ENCODE measurements around the gene LMNB1. TPM values are rescaled to one million over a fixed set of nuclear protein-coding genes. Genes with fewer than 3 reads are reported as not detected.

LMNB1 gene
- total RNA-seq, 1 experiment from 2014 or later = 211 TPM

- Histone ChIP-seq H3K79me2 (ENCODE audit: insufficient read depth, low read length) (no peaks in the 10 kb centered on the region; the same call in 1 of the 2 replicates), H4K91ac (ENCODE audit: insufficient read length, low read depth, low read length) (no peak overlapping the region), H3K27me3 (ENCODE audit: insufficient read depth, low read length) (no peaks in the 10 kb centered on the region), H3K4ac (ENCODE audit: low read depth, low read length) (no peak overlapping the region), H2BK15ac (ENCODE audit: low read depth, low read length) (no peak overlapping the region), H4K5ac (ENCODE audit: insufficient read length, low read depth, low read length) (no peak overlapping the region), H3K9ac (ENCODE audit: extremely low read depth, insufficient read length, low read length) (no peak overlapping the region), H2BK12ac (ENCODE audit: insufficient read length, low read depth, low read length) (no peak overlapping the region), H3K56ac (ENCODE audit: insufficient read length, low read depth, low read length) (no peak overlapping the region), H2AK5ac (ENCODE audit: insufficient read length, low read length) (no peak overlapping the region), H3T11ph (ENCODE audit: low read length) (no peak overlapping the region), H3K18ac (ENCODE audit: insufficient read length, low read depth, low read length) (no peak overlapping the region), H2BK5ac (ENCODE audit: insufficient read length, low read length) (no peak overlapping the region), H3K79me1 (ENCODE audit: insufficient read depth, low read depth, low read length, poor library complexity, severe bottlenecking) (no peaks in the 10 kb centered on the region), H2BK20ac (ENCODE audit: low read depth, low read length, poor library complexity, severe bottlenecking) (no peak overlapping the region), H3K14ac (ENCODE audit: insufficient read depth, low read length) (no peak overlapping the region), H3K27ac (ENCODE audit: insufficient read length, low read depth, low read length) (no peak overlapping the region), H4K8ac (replicated peaks; ENCODE audit: insufficient read length, low read depth, low read length) (no peak overlapping the region), H2BK120ac (ENCODE audit: low read depth, low read length, poor library complexity, severe bottlenecking) (no peak overlapping the region), H3K4me1 (ENCODE audit: insufficient read depth, low read length) (peaks cover 18% of the 10 kb centered on the region), H3K9me3 (ENCODE audit: control insufficient read depth, low read depth, low read length) (no peaks in the 10 kb centered on the region), H3K4me2 (ENCODE audit: insufficient read depth, insufficient read length, low read length) (no peak overlapping the region), H2AFZ (ENCODE audit: low read length) (no peak overlapping the region), H4K20me1 (ENCODE audit: control insufficient read depth, insufficient read depth, insufficient read length) (no peaks in the 10 kb centered on the region), H3K23me2 (ENCODE audit: insufficient read length, low read depth, low read length, poor library complexity, severe bottlenecking) (peaks cover 3% of the 10 kb centered on the region), H3K23ac (ENCODE audit: insufficient read length, low read depth, low read length) (no peak overlapping the region)
- DNase-seq = no peak
- no peaks in the 10 kb centered on the region for H3K27me3 Mint-ChIP-seq (ENCODE audit: low read depth)
- TF ChIP-seq CTCF (conservative IDR thresholded peaks at IDR 0.05) = no peak
- no CpG with 5 or more reads among the region's 5 CpGs for WGBS (ENCODE audit: extremely low coverage, insufficient read length, low lambda C conversion rate)
- 0 out of 5 replicates have a peak, but pooled peaks cover 0 to 1% of the 10 kb centered on the region in 2 experiments for H3K9me3 Mint-ChIP-seq
- peaks cover 70 to 73% of the 10 kb centered on the region in 2 experiments for H3K4me1 Mint-ChIP-seq
- peak overlapping the region; percentile 13 to 93 (median 88); a peak in 5 of 7 replicates for H3K27ac Mint-ChIP-seq
- H3K4me3 Mint-ChIP-seq = no peak overlapping the region
- peaks cover 0 to 7% (median 3%) of the 10 kb centered on the region in 3 experiments; a peak in 5 of 7 replicates for H3K36me3 Mint-ChIP-seq (ENCODE audit: insufficient read depth in 1 of 3, low read depth in 3 of 3)
Measured at GRCh38 chr5:126846744-126847455, 70.0 kb downstream of the LMNB1 start.

Measured in H9 (cell line).